HepG2 (cell line): ENCODE measurements around the gene RNGTT. TPM values are rescaled to one million over a fixed set of nuclear protein-coding genes. Genes with fewer than 3 reads are reported as not detected.

Experiments
- ATAC-seq: fragments of 200-7000 bp; cut with Tn5 transposase; 3 replicates; pipeline ENCODE4 v1.9.1; 2020; ENCODE audit warnings: mild to moderate bottlenecking, moderate library complexity
- BruUV-seq: library from RNA; stranded (reverse); fragments of 400-500 nt; replicated peaks from 2 replicates; lab custom pipeline; 2021; lab: Mats Ljungman, UMichigan
- CTCF ChIA-PET: fragments of 300-600 bp; formaldehyde crosslinking; extraction: SDS; loops from one replicate; lab custom pipeline; 2021; ENCODE audit warnings: low total read pairs, inconsistent platforms, low intra/inter-chr PET ratio; lab: Yijun Ruan, JAX
- POLR2A ChIA-PET: fragments of 350-600 bp; sonication (Branson Sonifier 250); formaldehyde crosslinking; loops from one replicate; lab custom pipeline; 2020; ENCODE audit warnings: antibody characterized with exemption, inconsistent platforms; lab: Yijun Ruan, JAX
- DNase-seq: peaks from one replicate; pipeline ENCODE4 v3.0.0-alpha.2; 2015; ENCODE audit warnings: low spot score
- FAIRE-seq: peaks from 3 replicates; lab custom pipeline; 2011; peaks lifted over from hg19 to GRCh38; lab: Jason Lieb, UNC
- H2AFZ ChIP-seq: one replicate; pipeline ENCODE4 v1.6.1; 2011; ENCODE audit warnings: low read length, inconsistent platforms
- H3K27ac ChIP-seq: fragments of 300-600 bp; 3 replicates; pipeline ENCODE4 v1.8.0; 2011; ENCODE audit warnings: mixed run types, mild to moderate bottlenecking, mixed read lengths, low read length, inconsistent platforms; ENCODE audit not compliant: insufficient read depth; ENCODE audit errors: extremely low read length
- H3K27me3 ChIP-seq, 2 experiments: fragments of 200-600 bp in 1 of 2; 2 replicates in 1 of 2; 3 replicates in 1 of 2; pipeline versions ENCODE4 v1.6.0 to v1.8.0; 2011; ENCODE audit warnings: low read length in 2 of 2, mild to moderate bottlenecking in 2 of 2, moderate library complexity in 2 of 2, inconsistent platforms in 1 of 2; ENCODE audit not compliant: insufficient read depth in 2 of 2, control insufficient read depth in 1 of 2
- H3K36me3 ChIP-seq, 2 experiments: fragments of 200-600 bp in 1 of 2; replicated peaks in 1 of 2; 2 replicates in 1 of 2; 3 replicates in 1 of 2; pipeline versions ENCODE4 v1.5.1 to v1.8.0; 2011; ENCODE audit warnings: low read length in 2 of 2, inconsistent platforms in 1 of 2; ENCODE audit not compliant: insufficient read depth in 2 of 2, control insufficient read depth in 1 of 2
- H3K4me1 ChIP-seq: 2 replicates; pipeline ENCODE4 v1.5.1; 2012; ENCODE audit warnings: low read length, inconsistent platforms; ENCODE audit not compliant: insufficient read depth
- H3K4me2 ChIP-seq: 2 replicates; pipeline ENCODE4 v1.6.0; 2011; ENCODE audit warnings: low read depth, low read length, inconsistent platforms
- H3K4me3 ChIP-seq, 3 experiments: fragments of 200-600 bp in 1 of 3; sonication (generic), shearing (Covaris generic) in 1 of 3; replicated peaks in 1 of 3; 2 replicates each; pipeline ENCODE4 v1.5.1; 2011 to 2016; ENCODE audit warnings: low read length in 3 of 3, inconsistent platforms in 2 of 3, low read depth in 2 of 3, mild to moderate bottlenecking in 2 of 3, control low read depth in 1 of 3, mixed read lengths in 1 of 3; ENCODE audit not compliant: insufficient read depth in 1 of 3
- H3K79me2 ChIP-seq: one replicate; pipeline ENCODE4 v1.6.1; 2011; ENCODE audit warnings: low read length, inconsistent platforms; ENCODE audit not compliant: insufficient read depth
- H3K9ac ChIP-seq: 2 replicates; pipeline ENCODE4 v1.6.0; 2011; ENCODE audit warnings: mild to moderate bottlenecking, low read depth, low read length, inconsistent platforms; ENCODE audit not compliant: insufficient read depth
- H3K9me3 ChIP-seq: 2 replicates; pipeline ENCODE4 v1.5.1; 2012; ENCODE audit warnings: mild to moderate bottlenecking, low read length
- H4K20me1 ChIP-seq: 2 replicates; pipeline ENCODE4 v1.6.0; 2011; ENCODE audit warnings: inconsistent platforms, mild to moderate bottlenecking, low read length, moderate library complexity; ENCODE audit not compliant: insufficient read depth
- ESRRA ChIP-seq: sonication (generic); formaldehyde crosslinking; IDR thresholded peaks from 2 replicates; pipeline ENCODE4 v1.5.1; 2020; ENCODE audit warnings: mild to moderate bottlenecking, low read depth, missing genetic modification reagents
- TAF15 ChIP-seq: fragments of 200-400 bp; formaldehyde crosslinking; IDR thresholded peaks from one replicate; pipeline ENCODE4 v1.6.1; 2018; ENCODE audit warnings: mild to moderate bottlenecking, low read depth, low read length; ENCODE audit not compliant: poor library complexity, severe bottlenecking
- ZC3H4 ChIP-seq: sonication (generic); formaldehyde crosslinking; IDR thresholded peaks from 2 replicates; pipeline ENCODE4 v1.4.0; 2020; ENCODE audit warnings: missing genetic modification reagents, borderline replicate concordance
- ZNF124 ChIP-seq: sonication (generic); formaldehyde crosslinking; IDR thresholded peaks from 2 replicates; pipeline ENCODE4 v1.4.0; 2020; ENCODE audit warnings: missing genetic modification reagents
- ZNF546 ChIP-seq: sonication (generic); formaldehyde crosslinking; conservative IDR thresholded peaks from 2 replicates; pipeline ENCODE4 v1.8.1; 2023; ENCODE audit warnings: mild to moderate bottlenecking, missing genetic modification reagents
- ZNF562 ChIP-seq: sonication (generic); formaldehyde crosslinking; IDR thresholded peaks from 2 replicates; pipeline ENCODE4 v1.8.0; 2022; ENCODE audit warnings: missing genetic modification reagents, borderline replicate concordance
- ZSCAN31 ChIP-seq: sonication (generic); formaldehyde crosslinking; IDR thresholded peaks from 2 replicates; pipeline ENCODE4 v1.5.0; 2020; ENCODE audit warnings: low read depth, mild to moderate bottlenecking, missing genetic modification reagents
- WGBS: methylation state at CpG from one replicate; pipeline ENCODE4 v1.1.6; 2017; ENCODE audit warnings: low lambda C conversion rate; 5-methylcytosine and 5-hydroxymethylcytosine counted together
- in situ Hi-C: cut with HindIII; loops from 2 replicates; pipeline ENCODE4 v1.10.0; 2017; ENCODE audit warnings: low pct_unique_long_range_greater_than_20kb; ENCODE audit not compliant: extremely low pct_ligation_motif_present
- intact Hi-C: fragments of 100-400 bp; cut with micrococcal nuclease; formaldehyde crosslinking; loops from one replicate; pipeline ENCODE4 v1.10.0; 2022; ENCODE audit not compliant: unreplicated experiment
- polyA plus RNA-seq, 8 experiments: library from polyadenylated mRNA; depleted of rRNA in 3 of 8; stranded (reverse) in 7 of 8; unstranded in 1 of 8; fragments of >200 nt; fragmentation: Illumina TruSeq in 4 of 8; extraction: Trizol in 4 of 8; gene quantifications; 2 replicates each; pipeline versions ENCODE4 v1.2.1 to v1.2.3, GENCODE V29; 2011 to 2016; ENCODE audit warnings: low read depth in 4 of 8, missing spikeins in 1 of 8, mixed read lengths in 1 of 8; ENCODE audit not compliant: insufficient read depth in 1 of 8
- total RNA-seq, 5 experiments: library from RNA; depleted of rRNA; stranded (reverse); fragments of >200 nt; fragmentation: Illumina TruSeq; extraction: Trizol; gene quantifications; 2 replicates each; pipeline ENCODE4 v1.2.3, GENCODE V29; 2016; ENCODE audit warnings: low read depth in 1 of 5

The RNGTT gene
- total and polyA plus RNA-seq, 2 of the 13 experiments (the other 11 are each of a cell fraction or from before 2014, with no cell fraction given) = 6.0 to 22.6 TPM

DNA sequence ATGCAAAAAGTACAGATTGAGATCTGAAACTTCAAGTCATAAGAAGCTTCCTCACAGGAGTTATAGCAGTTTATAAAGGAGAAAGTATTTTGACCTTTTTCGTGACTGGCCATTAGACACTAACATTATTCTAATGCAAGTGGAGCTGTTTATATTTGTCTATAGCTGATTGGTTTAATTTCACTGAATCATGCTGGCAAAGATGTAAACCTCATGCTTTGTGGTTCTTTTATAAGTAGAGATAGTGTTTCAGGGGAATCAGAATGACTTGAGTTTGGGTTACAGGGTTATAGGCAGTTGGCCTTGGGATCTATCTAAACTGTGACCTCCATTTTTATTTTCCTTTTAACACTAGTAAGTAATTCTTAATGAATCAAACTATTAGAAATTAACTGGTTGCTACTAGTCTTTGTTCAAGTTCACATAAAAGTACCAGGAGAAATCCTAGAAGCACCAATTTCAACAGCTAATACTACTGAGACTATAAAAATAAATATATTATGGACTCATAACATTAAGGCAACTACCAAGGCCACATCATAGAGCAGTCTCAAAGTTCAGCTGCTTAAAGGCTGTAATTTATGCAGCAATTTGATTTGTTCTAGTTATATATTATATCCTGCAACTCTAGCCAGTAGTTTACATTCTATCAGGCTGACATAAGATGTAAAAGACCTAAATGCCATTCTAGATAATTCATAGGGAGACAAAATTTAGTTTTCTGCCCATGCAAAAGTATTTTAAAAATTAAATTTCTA is 94.0 kb downstream of the RNGTT start:
- H3K9me3 ChIP-seq = no peaks in the 10 kb centered on the region
- H3K4me3 ChIP-seq = no peak overlapping the region
- peaks cover 0 to 3% of the 10 kb centered on the region in 2 experiments; a peak in 1 of 5 replicates for H3K36me3 ChIP-seq
- ATAC-seq (no peak), FAIRE-seq (no peak), DNase-seq (no peak)
- ChIA-PET POLR2A (no interaction called here), CTCF (interaction anchor here (0.7 kb wide), 1 partner anchor 1063 kb away, joined by 3 read pairs; no protein-coding TSS in a partner anchor)
- intact Hi-C loops = loop anchor here (2.0 to 5.0 kb wide), 4 partner anchors 89 to 1477 kb away; no protein-coding TSS in a partner anchor
- peaks cover 1% of the 10 kb centered on the region for H3K79me2 ChIP-seq
- no peak overlapping the region for H2AFZ ChIP-seq
- H3K4me2 ChIP-seq = no peak overlapping the region
- no peak overlapping the region for H3K9ac ChIP-seq
- peaks cover 23% of the 10 kb centered on the region for H3K4me1 ChIP-seq
- BruUV-seq = no TSS peak
- in situ Hi-C loops = loop anchor here (25.0 kb wide), 1 partner anchor 932 kb away; no protein-coding TSS in a partner anchor
- H3K27ac ChIP-seq = no peak overlapping the region
- TF ChIP-seq ZC3H4 (no peak), ZNF546 (CRISPR knock-in tag) (no peak), ZSCAN31 (no peak), ZNF562 (CRISPR knock-in tag) (no peak), ZNF124 (no peak), ESRRA (no peak), TAF15 (no peak)
- no peaks in the 10 kb centered on the region for H3K27me3 ChIP-seq
- peaks cover 4% of the 10 kb centered on the region; the same call in 1 of the 2 replicates for H4K20me1 ChIP-seq
- 89% methylated on average over 1 of the region's 1 CpG for WGBS
